ENCODE measurements around the gene NPAS1.
A peak's percentile ranks its signal among the peaks of the same experiment; 100 is the strongest.

The NPAS1 gene

DNA sequence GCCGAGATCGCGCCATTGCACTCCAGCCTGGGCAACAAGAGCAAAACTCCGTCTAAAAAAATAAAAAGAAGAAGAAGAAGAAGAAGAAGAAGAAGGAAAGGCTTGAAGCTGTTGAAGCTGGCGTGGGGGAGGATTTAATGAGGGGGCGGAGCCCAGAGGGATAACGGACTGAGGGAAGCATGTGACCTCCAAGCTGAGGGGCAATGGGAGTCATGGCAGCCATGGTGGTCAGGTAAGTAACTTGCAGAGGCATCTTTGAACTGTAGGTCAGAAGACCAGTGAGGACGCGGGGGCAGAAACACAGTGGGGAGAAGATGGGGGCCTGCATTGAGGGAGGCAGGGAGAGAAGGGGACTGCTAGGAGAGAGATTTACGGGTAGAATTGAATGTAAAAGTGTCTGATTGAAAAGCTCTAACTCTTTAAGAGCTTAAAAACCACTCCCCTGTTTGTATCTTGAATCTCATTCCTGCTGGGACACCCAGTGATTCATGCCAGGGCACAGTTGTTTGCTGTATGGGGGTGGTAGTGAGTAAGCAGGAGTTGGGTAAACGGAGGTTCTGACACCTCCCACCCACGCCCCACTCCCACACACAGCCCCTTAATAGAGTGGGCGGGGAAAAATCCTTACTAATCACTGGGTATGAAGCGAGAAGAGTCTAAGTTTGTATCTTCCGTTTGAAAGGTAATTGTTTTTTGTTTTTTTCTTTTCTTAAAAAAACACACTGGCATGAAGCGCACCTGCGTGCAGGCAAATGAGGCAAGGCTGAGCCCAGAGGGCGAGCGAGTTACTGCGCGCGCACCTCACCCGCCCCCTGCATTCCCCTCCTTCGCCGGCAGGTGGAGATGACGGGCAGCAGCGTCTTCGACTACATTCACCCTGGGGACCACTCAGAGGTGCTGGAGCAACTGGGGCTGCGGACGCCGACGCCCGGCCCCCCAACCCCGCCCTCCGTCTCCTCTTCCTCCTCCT, 15.8 kb downstream of the NPAS1 start:
- TF ChIP-seq, protein P1, sequence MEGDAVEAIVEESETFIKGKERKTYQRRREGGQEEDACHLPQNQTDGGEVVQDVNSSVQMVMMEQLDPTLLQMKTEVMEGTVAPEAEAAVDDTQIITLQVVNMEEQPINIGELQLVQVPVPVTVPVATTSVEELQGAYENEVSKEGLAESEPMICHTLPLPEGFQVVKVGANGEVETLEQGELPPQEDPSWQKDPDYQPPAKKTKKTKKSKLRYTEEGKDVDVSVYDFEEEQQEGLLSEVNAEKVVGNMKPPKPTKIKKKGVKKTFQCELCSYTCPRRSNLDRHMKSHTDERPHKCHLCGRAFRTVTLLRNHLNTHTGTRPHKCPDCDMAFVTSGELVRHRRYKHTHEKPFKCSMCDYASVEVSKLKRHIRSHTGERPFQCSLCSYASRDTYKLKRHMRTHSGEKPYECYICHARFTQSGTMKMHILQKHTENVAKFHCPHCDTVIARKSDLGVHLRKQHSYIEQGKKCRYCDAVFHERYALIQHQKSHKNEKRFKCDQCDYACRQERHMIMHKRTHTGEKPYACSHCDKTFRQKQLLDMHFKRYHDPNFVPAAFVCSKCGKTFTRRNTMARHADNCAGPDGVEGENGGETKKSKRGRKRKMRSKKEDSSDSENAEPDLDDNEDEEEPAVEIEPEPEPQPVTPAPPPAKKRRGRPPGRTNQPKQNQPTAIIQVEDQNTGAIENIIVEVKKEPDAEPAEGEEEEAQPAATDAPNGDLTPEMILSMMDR (IDR thresholded peaks at IDR 0.05; ENCODE audit: insufficient read depth, low read depth, low read length, missing control alignments): peak; percentile 91
- peak; percentile 93 for DNase-seq (ENCODE audit: low read depth)
- peak overlapping the region; percentile 55 for H3K4me3 ChIP-seq (ENCODE audit: low read depth, low read length)

DNA sequence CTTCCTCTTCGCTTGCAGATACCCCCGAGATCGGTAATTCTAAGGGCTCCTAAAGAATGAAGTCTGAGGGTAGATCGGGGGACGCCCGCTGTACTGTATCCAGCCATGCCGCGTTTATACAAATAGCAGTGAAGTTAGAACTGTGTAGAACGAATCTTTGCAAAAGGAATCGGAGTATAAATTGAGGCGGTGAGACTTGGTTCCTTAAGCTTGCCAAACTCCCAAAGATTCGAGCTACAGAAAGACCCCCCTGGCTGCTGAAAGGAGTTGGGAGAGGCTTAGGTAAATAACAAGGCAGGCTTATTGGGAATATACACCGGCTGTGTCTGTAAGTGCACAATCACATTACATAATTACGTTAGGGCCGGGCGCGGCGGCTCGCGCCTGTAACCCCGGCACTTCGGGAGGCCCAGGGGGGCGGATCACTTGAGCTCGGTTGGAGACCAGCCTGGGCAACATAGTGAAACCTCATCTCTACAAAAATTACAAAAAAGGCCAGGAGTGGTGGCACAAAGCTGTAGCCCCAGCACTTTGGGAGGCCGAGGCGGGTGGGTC, 16.5 kb downstream of the NPAS1 start:
- peak overlapping the region; percentile 55 for H3K4me3 ChIP-seq (ENCODE audit: low read depth, low read length)
- TF ChIP-seq, protein P1 (IDR thresholded peaks at IDR 0.05; ENCODE audit: insufficient read depth, low read depth, low read length, missing control alignments): no peak
- DNase-seq (ENCODE audit: low read depth): no peak

DNA sequence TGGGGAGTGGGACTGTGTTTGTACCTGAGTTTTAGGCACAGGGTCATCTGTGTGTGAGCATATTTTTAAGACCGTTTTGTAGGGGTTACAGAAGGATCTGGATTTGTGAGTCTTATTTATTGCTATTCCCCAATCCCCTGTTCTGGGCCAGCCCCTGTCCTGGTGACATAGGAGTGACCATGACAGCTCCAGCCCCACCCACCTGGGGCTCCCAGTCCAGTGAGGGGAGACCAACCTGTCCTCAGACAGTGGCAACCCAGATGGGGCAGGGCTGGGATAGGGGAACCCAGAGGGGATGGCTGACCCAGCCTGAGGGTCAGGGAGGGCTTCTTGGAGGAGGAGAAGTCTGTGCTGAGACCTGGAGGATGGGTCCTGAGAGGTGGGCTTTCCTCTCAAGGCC, 18.1 kb downstream of the NPAS1 start:
- TF ChIP-seq, protein P1 (IDR thresholded peaks at IDR 0.05; ENCODE audit: insufficient read depth, low read depth, low read length, missing control alignments): no peak
- H3K4me3 ChIP-seq (ENCODE audit: low read depth, low read length): no peak overlapping the region
- DNase-seq (ENCODE audit: low read depth): no peak

DNA sequence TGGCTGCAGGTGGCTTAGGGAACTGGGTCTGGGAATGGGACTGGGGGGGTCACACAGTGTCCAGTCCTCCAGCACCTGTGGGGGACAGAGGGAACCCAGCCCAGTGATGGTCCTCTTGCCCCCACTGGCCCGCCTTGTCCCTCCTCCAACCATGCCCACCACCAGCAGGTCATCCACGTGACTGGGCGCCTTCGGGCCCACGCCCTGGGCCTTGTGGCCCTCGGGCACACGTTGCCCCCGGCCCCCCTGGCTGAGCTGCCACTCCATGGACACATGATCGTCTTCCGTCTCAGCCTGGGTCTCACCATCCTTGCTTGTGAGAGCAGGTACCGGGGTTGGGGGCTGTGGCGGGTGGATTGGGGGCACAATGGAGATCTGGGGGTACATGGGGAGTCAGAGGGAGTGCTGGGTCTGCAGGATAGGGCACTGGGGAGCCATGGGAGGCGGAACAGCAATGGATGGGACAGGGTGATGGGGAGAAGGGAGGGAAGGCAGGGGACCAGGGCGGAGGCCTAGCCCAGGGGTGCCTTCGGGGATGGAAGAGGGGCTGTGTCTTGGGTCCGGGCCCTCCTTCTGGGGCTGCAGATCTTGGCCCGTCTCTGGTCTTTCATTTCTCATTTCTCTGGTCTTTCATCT, 19.7 kb downstream of the NPAS1 start:
- no peak overlapping the region for H3K4me3 ChIP-seq (ENCODE audit: low read depth, low read length)
- TF ChIP-seq, protein P1 (IDR thresholded peaks at IDR 0.05; ENCODE audit: insufficient read depth, low read depth, low read length, missing control alignments): no peak
- DNase-seq (ENCODE audit: low read depth): no peak

DNA sequence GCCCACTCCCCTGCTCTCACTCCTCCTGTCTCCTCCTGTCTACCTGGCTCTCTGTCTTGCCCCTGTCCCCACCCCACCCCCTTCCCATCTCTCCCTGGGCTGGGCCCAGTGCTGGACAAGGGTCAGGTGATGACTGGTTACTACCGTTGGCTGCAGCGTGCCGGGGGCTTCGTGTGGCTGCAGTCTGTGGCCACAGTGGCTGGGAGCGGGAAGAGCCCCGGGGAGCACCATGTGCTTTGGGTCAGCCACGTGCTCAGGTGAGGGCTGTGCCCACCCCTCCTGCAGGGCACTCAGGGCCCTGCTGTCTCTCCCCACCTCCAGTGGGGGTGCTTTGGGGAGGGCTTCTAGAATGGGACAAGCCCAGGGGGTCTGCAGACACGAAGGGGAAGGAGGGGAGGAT, 21.2 kb downstream of the NPAS1 start:
- TF ChIP-seq, protein P1 (IDR thresholded peaks at IDR 0.05; ENCODE audit: insufficient read depth, low read depth, low read length, missing control alignments): no peak
- DNase-seq (ENCODE audit: low read depth): no peak
- no peak overlapping the region for H3K4me3 ChIP-seq (ENCODE audit: low read depth, low read length)

DNA sequence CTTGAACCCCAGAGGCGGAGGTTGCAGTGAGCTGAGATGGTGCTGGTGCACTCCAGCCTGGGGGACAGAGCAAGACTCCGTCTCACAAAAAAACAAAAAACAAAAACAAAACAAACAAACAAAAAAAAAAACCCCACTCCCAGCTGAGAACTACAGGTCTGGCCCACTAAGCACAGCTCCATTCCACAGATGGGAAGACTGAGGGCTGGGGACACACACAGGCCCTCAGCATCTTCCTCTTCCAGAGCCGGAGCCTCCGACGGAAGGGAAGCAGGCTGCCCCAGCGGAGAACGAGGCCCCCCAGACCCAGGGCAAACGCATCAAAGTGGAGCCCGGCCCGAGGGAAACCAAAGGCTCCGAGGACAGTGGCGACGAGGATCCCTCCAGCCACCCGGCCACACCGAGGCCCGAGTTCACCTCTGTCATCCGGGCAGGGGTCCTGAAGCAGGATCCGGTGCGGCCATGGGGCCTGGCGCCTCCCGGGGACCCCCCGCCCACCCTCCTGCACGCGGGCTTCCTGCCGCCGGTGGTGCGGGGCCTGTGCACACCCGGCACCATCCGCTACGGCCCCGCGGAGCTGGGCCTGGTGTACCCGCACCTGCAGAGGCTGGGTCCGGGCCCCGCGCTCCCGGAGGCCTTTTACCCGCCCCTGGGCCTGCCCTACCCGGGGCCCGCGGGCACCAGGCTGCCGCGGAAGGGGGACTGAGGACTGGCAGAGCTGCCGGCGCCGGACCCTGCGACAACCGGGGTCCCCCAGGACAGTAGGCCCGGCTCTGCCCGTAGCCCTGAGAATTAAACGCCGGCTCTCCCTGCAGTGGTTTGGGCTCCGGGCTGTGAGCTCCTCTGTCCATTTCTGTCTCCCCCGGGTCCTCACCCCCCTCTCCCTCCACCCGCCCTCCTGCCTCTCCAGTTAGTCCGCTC, 25.6 kb downstream of the NPAS1 start:
- TF ChIP-seq, protein P1 (IDR thresholded peaks at IDR 0.05; ENCODE audit: insufficient read depth, low read depth, low read length, missing control alignments): no peak
- H3K4me3 ChIP-seq (ENCODE audit: low read depth, low read length): no peak overlapping the region
- DNase-seq (ENCODE audit: low read depth): no peak

Data from GM12865 (cell line).